Measurements from ENCODE around the gene ALDH1L1.

Gene ALDH1L1

GRCh38 chr3:126156468-126156867 lies 23.9 kb downstream of the ALDH1L1 start:
- Histone ChIP-seq H3K27ac (no peak overlapping the region), H3K4me3 (ENCODE audit: low read depth, low read length) (no peak overlapping the region), H3K9me3 (ENCODE audit: severe bottlenecking) (no peaks in the 10 kb centered on the region), H3K27me3 (ENCODE audit: insufficient read depth, low read depth, severe bottlenecking) (no peaks in the 10 kb centered on the region), H3K36me3 (no peaks in the 10 kb centered on the region)
- TF ChIP-seq CTCF (IDR thresholded peaks at IDR 0.05; ENCODE audit: low read depth, low read length) = no peak
- no peak for DNase-seq

- no peak overlapping the region for H3K27ac ChIP-seq
- TF ChIP-seq CTCF (IDR thresholded peaks at IDR 0.05; ENCODE audit: low read depth, low read length) = no peak
- no peak for DNase-seq
- H3K36me3 ChIP-seq = no peaks in the 10 kb centered on the region
- no peaks in the 10 kb centered on the region for H3K27me3 ChIP-seq (ENCODE audit: insufficient read depth, low read depth, severe bottlenecking)
- no peak overlapping the region for H3K4me3 ChIP-seq (ENCODE audit: low read depth, low read length)
- H3K9me3 ChIP-seq (ENCODE audit: severe bottlenecking) = no peaks in the 10 kb centered on the region
Observed at GRCh38 chr3:126155819-126156218, 24.6 kb downstream of the ALDH1L1 start.

GRCh38 chr3:126155280-126155640 lies 25.1 kb downstream of the ALDH1L1 start:
- no peak overlapping the region for H3K27ac ChIP-seq
- H3K9me3 ChIP-seq (ENCODE audit: severe bottlenecking) = no peaks in the 10 kb centered on the region
- no peak for DNase-seq
- no peak for TF ChIP-seq CTCF (IDR thresholded peaks at IDR 0.05; ENCODE audit: low read depth, low read length)
- H3K36me3 ChIP-seq = no peaks in the 10 kb centered on the region
- no peak overlapping the region for H3K4me3 ChIP-seq (ENCODE audit: low read depth, low read length)
- H3K27me3 ChIP-seq (ENCODE audit: insufficient read depth, low read depth, severe bottlenecking) = no peaks in the 10 kb centered on the region

GRCh38 chr3:126154391-126155279 lies 25.8 kb downstream of the ALDH1L1 start:
- no peak for DNase-seq
- H3K9me3 ChIP-seq (ENCODE audit: severe bottlenecking) = no peaks in the 10 kb centered on the region
- H3K4me3 ChIP-seq (ENCODE audit: low read depth, low read length) = no peak overlapping the region
- H3K36me3 ChIP-seq = no peaks in the 10 kb centered on the region
- TF ChIP-seq CTCF (IDR thresholded peaks at IDR 0.05; ENCODE audit: low read depth, low read length) = no peak
- no peak overlapping the region for H3K27ac ChIP-seq
- no peaks in the 10 kb centered on the region for H3K27me3 ChIP-seq (ENCODE audit: insufficient read depth, low read depth, severe bottlenecking)

- DNase-seq = no peak
- no peaks in the 10 kb centered on the region for H3K27me3 ChIP-seq (ENCODE audit: insufficient read depth, low read depth, severe bottlenecking)
- no peak for TF ChIP-seq CTCF (IDR thresholded peaks at IDR 0.05; ENCODE audit: low read depth, low read length)
- H3K4me3 ChIP-seq (ENCODE audit: low read depth, low read length) = no peak overlapping the region
- no peak overlapping the region for H3K27ac ChIP-seq
- H3K9me3 ChIP-seq (ENCODE audit: severe bottlenecking) = no peaks in the 10 kb centered on the region
- no peaks in the 10 kb centered on the region for H3K36me3 ChIP-seq
Observed at GRCh38 chr3:126153695-126154360, 26.6 kb downstream of the ALDH1L1 start.

All from WERI-Rb-1 (cell line).